ENCODE data around the gene LRRFIP1. TPM values are rescaled to one million over a fixed set of nuclear protein-coding genes. Genes with fewer than 3 reads are reported as not detected.

The LRRFIP1 gene
- total and polyA plus RNA-seq, 9 of the 15 experiments (the other 6 are each of a cell fraction or from before 2014, with no cell fraction given): 13.1 to 45.2 (median 31.3) TPM

GRCh38 chr2:237629188-237629534, 1.8 kb downstream of the LRRFIP1 start:
- Histone ChIP-seq H3K27ac (ENCODE audit: extremely low read depth, low read depth, low read length) (no peak overlapping the region), H3K4me2 (ENCODE audit: insufficient read depth, low read length) (no peak overlapping the region), H3K4me1 (replicated peaks in 1 of 2; ENCODE audit: control insufficient read depth in 2 of 2, insufficient read depth in 2 of 2, low read length in 2 of 2) (no peaks in the 10 kb centered on the region), H3K9me3 (replicated peaks; ENCODE audit: control insufficient read depth, insufficient read depth, low read depth, low read length) (no peaks in the 10 kb centered on the region), H2AFZ (ENCODE audit: low read depth, low read length) (no peak overlapping the region), H3K4me3 (no peak overlapping the region), H3K9me1 (ENCODE audit: control insufficient read depth, insufficient read depth, low read length) (no peaks in the 10 kb centered on the region), H3K27me3 (ENCODE audit: control insufficient read depth in 2 of 2, insufficient read depth in 2 of 2, low read length in 2 of 2) (peaks cover 11 to 73% of the 10 kb centered on the region in 2 experiments), H3K36me3 (ENCODE audit: control insufficient read depth, insufficient read depth, low read length) (no peaks in the 10 kb centered on the region), H3K9ac (ENCODE audit: insufficient read depth in 1 of 2, low read depth in 2 of 2, low read length in 2 of 2) (no peak overlapping the region), H4K20me1 (replicated peaks; ENCODE audit: control insufficient read depth, insufficient read depth, low read length) (no peaks in the 10 kb centered on the region; the same call in 1 of the 2 replicates), H3K79me2 (ENCODE audit: control insufficient read depth, insufficient read depth, low read length) (no peaks in the 10 kb centered on the region)
- in situ Hi-C loops (cut with MboI) (no loop called here), intact Hi-C loops (cut with micrococcal nuclease) (no loop called here)
- BruUV-seq (replicated peaks): no TSS peak
- CTCF ChIA-PET (ENCODE audit: low intra/inter-chr PET ratio): no interaction called here
- POLR2A ChIA-PET: interaction anchor here (0.7 kb wide), 1 partner anchor 163 kb away, joined by 4 read pairs; no protein-coding TSS in a partner anchor
- 0% methylated on average over 1 of the region's 1 CpG for WGBS (ENCODE audit: insufficient coverage, low coverage, missing lambda C conversion rate)
- TF ChIP-seq ZKSCAN1 (IDR thresholded peaks at IDR 0.05; ENCODE audit: low read depth, low read length): no peak
- no peak for TF ChIP-seq SMAD1 (IDR thresholded peaks at IDR 0.05; ENCODE audit: low read depth, low read length, partially characterized antibody)
- no peak for TF ChIP-seq HES1 (IDR thresholded peaks at IDR 0.05; ENCODE audit: low read depth)
- TF ChIP-seq ZBTB33 (CRISPR knock-in tag; IDR thresholded peaks at IDR 0.05): no peak
- no peak for TF ChIP-seq CEBPZ (IDR thresholded peaks at IDR 0.05; ENCODE audit: borderline replicate concordance, low read depth, low read length)
- no peak for TF ChIP-seq ZNF77 (CRISPR knock-in tag; IDR thresholded peaks at IDR 0.05)
- TF ChIP-seq DIDO1 (tag; IDR thresholded peaks at IDR 0.05; ENCODE audit: low read depth): no peak
- no peak for TF ChIP-seq ZFP30 (CRISPR knock-in tag; IDR thresholded peaks at IDR 0.05; ENCODE audit: borderline replicate concordance)
- TF ChIP-seq SAFB2 (IDR thresholded peaks at IDR 0.05; ENCODE audit: borderline replicate concordance, low read depth, low read length, severe bottlenecking): no peak
- TF ChIP-seq ZBTB5 (IDR thresholded peaks at IDR 0.05): no peak
- ATAC-seq (no peak), DNase-seq (ENCODE audit: extremely low read depth in 1 of 4, low spot score in 3 of 4) (no peak), FAIRE-seq (no peak)

All from K562 (cell line).